Testis (tissue), 3 donors: ENCODE measurements around the gene MAP1LC3B. TPM values are rescaled to one million over a fixed set of nuclear protein-coding genes. Genes with fewer than 3 reads are reported as not detected.

Experiments used
- DNase-seq: peaks from one replicate; pipeline ENCODE4 v3.0.0-alpha.2; 2019
- H3K27ac ChIP-seq, 2 donors: fragments of 200-600 bp; sonication (generic); one replicate each; pipeline ENCODE4 v1.5.1; 2019
- H3K27me3 ChIP-seq: fragments of 200-600 bp; sonication (generic); one replicate; pipeline ENCODE4 v1.5.1; 2019
- H3K36me3 ChIP-seq: fragments of 200-600 bp; sonication (generic); one replicate; pipeline ENCODE4 v1.5.1; 2017; ENCODE audit warnings: low read depth; ENCODE audit errors: missing control alignments
- H3K4me1 ChIP-seq: fragments of 200-600 bp; sonication (generic); one replicate; pipeline ENCODE4 v1.5.1; 2019
- H3K4me3 ChIP-seq, 2 donors: fragments of 200-600 bp; sonication (generic); one replicate each; pipeline ENCODE4 v1.5.1; 2017 to 2019
- H3K9me3 ChIP-seq: fragments of 200-600 bp; sonication (generic); one replicate; pipeline ENCODE4 v1.5.1; 2017
- POLR2A ChIP-seq: fragments of 450-650 bp; IDR thresholded peaks from one replicate; pipeline ENCODE4 v1.6.1; 2017; ENCODE audit warnings: antibody characterized with exemption, mild to moderate bottlenecking, moderate library complexity
- WGBS, 2 donors: methylation state at CpG; one replicate each; pipeline ENCODE4 v1.1.5; 2018; 5-methylcytosine and 5-hydroxymethylcytosine counted together
- intact Hi-C: fragments of 100-400 bp; cut with DNase I; formaldehyde crosslinking; loops from one replicate; pipeline ENCODE4 v1.15.1; 2023; ENCODE audit warnings: low total_unique reads
- polyA plus RNA-seq: library from polyadenylated mRNA; stranded (reverse); fragments of 350-450 nt; fragmentation: Illumina TruSeq; extraction: RNeasy Lipid Tissue Mini Kit (QIAGEN cat#74804); gene quantifications from one replicate; pipeline ENCODE4 v1.2.3, GENCODE V29; 2014; ENCODE audit warnings: low read depth, low replicate concordance; ENCODE audit not compliant: insufficient read depth
- total RNA-seq, 2 donors: library from RNA; depleted of rRNA; stranded (reverse); fragments of >200 nt; gene quantifications; one replicate each; pipeline ENCODE4 v1.2.3, GENCODE V29; 2016
- TF ChIP-seq, protein P1 (sequence below), 3 experiments: fragments of 450-650 bp in 2 of 3; fragments of 200-600 bp in 1 of 3; sonication (generic) in 1 of 3; IDR thresholded peaks; one replicate each; pipeline ENCODE4 v1.5.1; 2016 to 2019; ENCODE audit warnings: antibody characterized with exemption in 3 of 3, mild to moderate bottlenecking in 2 of 3, moderate library complexity in 1 of 3

MAP1LC3B gene
- total and polyA plus RNA-seq, 3 donors from 2014 or later, result 69.1 to 114 (median 73.1) TPM

DNA sequence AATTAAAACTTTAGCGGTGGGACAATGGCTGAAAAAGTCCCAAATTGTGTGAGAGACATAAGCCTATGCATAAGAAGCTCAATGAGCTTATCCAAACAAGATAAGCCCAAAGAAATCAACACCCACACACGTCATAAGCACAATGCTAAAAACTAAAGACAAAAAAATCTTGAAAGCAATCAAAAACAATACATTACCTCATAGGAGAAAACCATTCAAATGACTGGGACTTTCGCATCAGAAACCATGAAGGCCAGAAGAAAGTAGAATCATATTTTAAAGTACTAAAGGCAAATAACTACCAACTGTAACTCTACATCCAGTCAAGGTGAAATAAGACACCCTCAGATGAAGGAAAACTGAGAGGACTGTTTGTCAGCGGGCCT, 50.4 kb downstream of the MAP1LC3B start:
- Histone ChIP-seq H3K27ac (no peak overlapping the region), H3K36me3 (no peaks in the 10 kb centered on the region), H3K4me1 (no peaks in the 10 kb centered on the region), H3K9me3 (no peaks in the 10 kb centered on the region), H3K4me3 (no peak overlapping the region), H3K27me3 (no peaks in the 10 kb centered on the region)
- 87 to 90% methylated on average over 4 of the region's 4 CpGs for WGBS, 2 donors
- TF ChIP-seq POLR2A, result no peak
- TF ChIP-seq, protein P1, sequence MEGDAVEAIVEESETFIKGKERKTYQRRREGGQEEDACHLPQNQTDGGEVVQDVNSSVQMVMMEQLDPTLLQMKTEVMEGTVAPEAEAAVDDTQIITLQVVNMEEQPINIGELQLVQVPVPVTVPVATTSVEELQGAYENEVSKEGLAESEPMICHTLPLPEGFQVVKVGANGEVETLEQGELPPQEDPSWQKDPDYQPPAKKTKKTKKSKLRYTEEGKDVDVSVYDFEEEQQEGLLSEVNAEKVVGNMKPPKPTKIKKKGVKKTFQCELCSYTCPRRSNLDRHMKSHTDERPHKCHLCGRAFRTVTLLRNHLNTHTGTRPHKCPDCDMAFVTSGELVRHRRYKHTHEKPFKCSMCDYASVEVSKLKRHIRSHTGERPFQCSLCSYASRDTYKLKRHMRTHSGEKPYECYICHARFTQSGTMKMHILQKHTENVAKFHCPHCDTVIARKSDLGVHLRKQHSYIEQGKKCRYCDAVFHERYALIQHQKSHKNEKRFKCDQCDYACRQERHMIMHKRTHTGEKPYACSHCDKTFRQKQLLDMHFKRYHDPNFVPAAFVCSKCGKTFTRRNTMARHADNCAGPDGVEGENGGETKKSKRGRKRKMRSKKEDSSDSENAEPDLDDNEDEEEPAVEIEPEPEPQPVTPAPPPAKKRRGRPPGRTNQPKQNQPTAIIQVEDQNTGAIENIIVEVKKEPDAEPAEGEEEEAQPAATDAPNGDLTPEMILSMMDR (IDR thresholded peaks at IDR 0.05), result no peak
- DNase-seq, result no peak
- intact Hi-C loops, result no loop called here

DNA sequence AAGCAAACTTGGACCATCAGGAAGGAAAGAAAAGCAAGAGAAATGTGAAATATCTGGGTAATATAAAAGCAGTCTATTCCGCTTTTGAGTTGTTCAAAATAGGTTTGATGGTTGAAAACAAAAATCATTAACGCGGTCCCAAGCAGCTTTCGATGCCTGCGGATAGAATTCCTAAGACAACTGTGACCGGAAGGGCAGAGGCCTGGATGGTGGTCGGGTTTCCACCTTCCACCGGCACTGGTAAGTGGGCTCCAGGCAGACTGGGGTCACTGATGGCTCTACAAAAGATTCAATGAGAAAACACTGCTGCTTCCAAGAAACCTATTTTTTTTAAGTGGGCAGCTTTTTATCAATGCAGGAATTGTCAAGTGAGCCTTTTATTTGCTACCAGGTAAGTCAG, 50.9 kb downstream of the MAP1LC3B start:
- TF ChIP-seq, protein P1 (IDR thresholded peaks at IDR 0.05), result no peak
- TF ChIP-seq POLR2A, result no peak
- Histone ChIP-seq H3K27ac (no peak overlapping the region), H3K36me3 (no peaks in the 10 kb centered on the region), H3K9me3 (no peaks in the 10 kb centered on the region), H3K27me3 (no peaks in the 10 kb centered on the region), H3K4me3 (no peak overlapping the region), H3K4me1 (no peaks in the 10 kb centered on the region)
- DNase-seq, result no peak
- intact Hi-C loops, result no loop called here
- 94 to 97% methylated on average over 8 of the region's 8 CpGs for WGBS, 2 donors

DNA sequence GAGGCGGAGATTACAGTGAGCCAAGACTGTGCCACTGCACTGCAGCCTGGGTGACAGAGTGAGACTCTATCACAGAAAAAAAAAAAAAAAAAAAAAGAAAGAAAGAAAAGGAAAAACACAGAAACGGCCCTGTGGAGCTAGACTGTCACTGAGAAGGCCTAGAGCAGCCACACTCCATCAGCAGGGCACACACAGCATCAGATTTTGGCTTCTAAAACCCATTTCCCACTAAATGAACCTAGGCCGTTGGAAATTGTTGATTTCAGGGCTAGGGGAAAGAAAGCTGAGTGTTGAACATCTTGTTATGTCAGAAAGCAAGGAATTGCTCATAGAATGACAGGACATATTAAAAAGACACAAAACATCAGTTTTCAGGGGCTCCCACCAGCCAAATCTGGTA, 51.8 kb downstream of the MAP1LC3B start:
- no peak overlapping the region for H3K4me3 ChIP-seq
- H3K27me3 ChIP-seq, result no peaks in the 10 kb centered on the region
- H3K4me1 ChIP-seq, result no peaks in the 10 kb centered on the region
- 85 to 97% methylated on average over 3 of the region's 3 CpGs for WGBS, 2 donors
- H3K27ac ChIP-seq, result no peak overlapping the region
- DNase-seq, result no peak
- H3K36me3 ChIP-seq, result no peaks in the 10 kb centered on the region
- intact Hi-C loops, result no loop called here
- no peak for TF ChIP-seq POLR2A
- TF ChIP-seq, protein P1 (IDR thresholded peaks at IDR 0.05), result no peak
- H3K9me3 ChIP-seq, result no peaks in the 10 kb centered on the region

DNA sequence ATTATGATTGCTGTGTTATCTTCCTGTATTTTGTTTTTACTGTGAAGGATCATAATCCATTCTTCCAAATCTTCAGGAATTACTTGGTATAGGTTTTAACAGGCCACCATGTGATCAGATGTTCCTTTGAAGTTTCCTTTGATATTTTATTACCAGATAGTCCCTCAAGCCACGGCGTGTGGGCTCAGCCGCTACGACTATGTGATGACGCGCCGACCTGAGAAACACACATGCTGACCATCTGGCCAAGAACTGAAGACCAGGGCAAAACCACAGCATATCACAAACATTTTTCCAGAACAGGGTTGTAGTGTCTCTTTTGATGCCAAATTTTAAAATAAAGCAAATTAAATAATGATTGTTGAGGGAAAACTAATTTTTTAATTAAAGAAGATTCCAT, 53.4 kb downstream of the MAP1LC3B start:
- Histone ChIP-seq H3K27me3 (no peaks in the 10 kb centered on the region), H3K27ac (no peak overlapping the region), H3K4me3 (no peak overlapping the region), H3K9me3 (no peaks in the 10 kb centered on the region), H3K36me3 (no peaks in the 10 kb centered on the region), H3K4me1 (no peaks in the 10 kb centered on the region)
- intact Hi-C loops, result no loop called here
- no peak for DNase-seq
- 97 to 100% methylated on average over 7 of the region's 7 CpGs for WGBS, 2 donors
- no peak for TF ChIP-seq POLR2A
- TF ChIP-seq, protein P1 (IDR thresholded peaks at IDR 0.05), result no peak

DNA sequence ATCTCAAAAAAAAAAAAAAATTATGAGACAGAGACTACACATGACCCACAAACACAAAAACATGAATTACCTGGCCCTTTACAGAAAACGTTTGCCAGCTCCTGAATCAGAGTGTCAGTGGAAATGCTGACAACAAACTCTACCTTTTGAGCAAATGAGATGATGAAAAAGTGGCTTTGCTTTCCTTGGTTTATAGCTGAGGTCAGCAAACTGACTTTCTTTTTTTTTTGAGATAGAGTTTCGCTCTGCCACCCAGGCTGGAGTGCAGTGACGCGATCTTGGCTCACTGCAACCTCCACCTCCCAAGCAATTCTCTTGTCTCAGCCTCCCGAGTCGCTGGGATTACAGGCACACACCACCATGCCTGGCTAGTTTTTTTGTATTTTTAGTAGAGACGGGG, 54.3 kb downstream of the MAP1LC3B start:
- intact Hi-C loops, result no loop called here
- no peaks in the 10 kb centered on the region for H3K36me3 ChIP-seq
- H3K4me1 ChIP-seq, result no peaks in the 10 kb centered on the region
- H3K4me3 ChIP-seq, result no peak overlapping the region
- H3K9me3 ChIP-seq, result no peaks in the 10 kb centered on the region
- no peak for DNase-seq
- no peak for TF ChIP-seq POLR2A
- TF ChIP-seq, protein P1 (IDR thresholded peaks at IDR 0.05), result no peak
- H3K27ac ChIP-seq, result no peak overlapping the region
- H3K27me3 ChIP-seq, result no peaks in the 10 kb centered on the region
- 91 to 95% methylated on average over 7 of the region's 7 CpGs for WGBS, 2 donors
